Kidney epithelial cell (primary cell): ENCODE data around the gene C1orf159. TPM values are rescaled to one million over a fixed set of nuclear protein-coding genes. Genes with fewer than 3 reads are reported as not detected.
"Not testable (repeated sequence)": the region's sequence is repeated elsewhere in the genome, so short reads cannot be mapped to it uniquely, and the experiment has no call there.

Source experiments
- DNase-seq: peaks from one replicate; pipeline ENCODE4 v3.0.0-alpha.2; 2010; ENCODE audit warnings: low read depth
- H3K27me3 ChIP-seq: 2 replicates; pipeline ENCODE4 v1.6.0; 2011; ENCODE audit warnings: low read length; ENCODE audit not compliant: control insufficient read depth, insufficient read depth
- H3K36me3 ChIP-seq: 2 replicates; pipeline ENCODE4 v1.5.1; 2011; ENCODE audit warnings: low read length; ENCODE audit not compliant: control insufficient read depth, insufficient read depth
- H3K4me3 ChIP-seq: 2 replicates; pipeline ENCODE4 v1.5.1; 2011; ENCODE audit warnings: low read depth, mild to moderate bottlenecking, control low read depth, low read length
- CTCF ChIP-seq: IDR thresholded peaks from 2 replicates; pipeline ENCODE4 v1.5.1; 2011; ENCODE audit warnings: mild to moderate bottlenecking, moderate library complexity, low read length, control low read depth, inconsistent platforms; ENCODE audit not compliant: insufficient read depth, poor library complexity, severe bottlenecking
- total RNA-seq: library from RNA; depleted of rRNA; stranded (reverse); fragments of >200 nt; gene quantifications from 2 replicates; pipeline ENCODE4 v1.2.3, GENCODE V29; 2015

Gene C1orf159
- total RNA-seq, 1 donor from 2014 or later = 20.3 TPM

- no peak for TF ChIP-seq CTCF
- Histone ChIP-seq H3K27me3 (no peaks in the 10 kb centered on the region), H3K36me3 (no peaks in the 10 kb centered on the region), H3K4me3 (peak overlapping the region; percentile 37)
- DNase-seq = peak; percentile 53
Measured at GRCh38 chr1:1157426-1157913, 41.6 kb upstream of the C1orf159 start.

DNA sequence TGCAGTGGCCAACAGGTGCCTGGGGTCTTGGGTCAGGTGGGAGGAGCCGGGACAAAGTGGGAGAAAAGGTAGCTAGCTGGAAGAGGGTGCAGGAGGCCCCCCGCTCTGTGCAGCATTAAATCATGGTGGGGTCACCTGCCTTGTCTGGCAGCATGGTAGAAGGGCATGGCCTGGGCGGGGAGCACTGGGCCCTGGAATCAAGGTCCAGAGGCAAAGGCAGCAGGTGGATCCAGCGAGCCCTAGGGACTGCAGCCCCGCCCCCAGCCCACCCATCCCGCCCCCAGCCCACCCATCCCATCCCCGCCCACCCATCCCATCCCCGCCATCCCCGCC lies 41.1 kb upstream of the C1orf159 start:
- no peaks in the 10 kb centered on the region for H3K36me3 ChIP-seq
- no peak for TF ChIP-seq CTCF
- no peaks in the 10 kb centered on the region for H3K27me3 ChIP-seq
- H3K4me3 ChIP-seq = no peak overlapping the region
- DNase-seq = no peak

DNA sequence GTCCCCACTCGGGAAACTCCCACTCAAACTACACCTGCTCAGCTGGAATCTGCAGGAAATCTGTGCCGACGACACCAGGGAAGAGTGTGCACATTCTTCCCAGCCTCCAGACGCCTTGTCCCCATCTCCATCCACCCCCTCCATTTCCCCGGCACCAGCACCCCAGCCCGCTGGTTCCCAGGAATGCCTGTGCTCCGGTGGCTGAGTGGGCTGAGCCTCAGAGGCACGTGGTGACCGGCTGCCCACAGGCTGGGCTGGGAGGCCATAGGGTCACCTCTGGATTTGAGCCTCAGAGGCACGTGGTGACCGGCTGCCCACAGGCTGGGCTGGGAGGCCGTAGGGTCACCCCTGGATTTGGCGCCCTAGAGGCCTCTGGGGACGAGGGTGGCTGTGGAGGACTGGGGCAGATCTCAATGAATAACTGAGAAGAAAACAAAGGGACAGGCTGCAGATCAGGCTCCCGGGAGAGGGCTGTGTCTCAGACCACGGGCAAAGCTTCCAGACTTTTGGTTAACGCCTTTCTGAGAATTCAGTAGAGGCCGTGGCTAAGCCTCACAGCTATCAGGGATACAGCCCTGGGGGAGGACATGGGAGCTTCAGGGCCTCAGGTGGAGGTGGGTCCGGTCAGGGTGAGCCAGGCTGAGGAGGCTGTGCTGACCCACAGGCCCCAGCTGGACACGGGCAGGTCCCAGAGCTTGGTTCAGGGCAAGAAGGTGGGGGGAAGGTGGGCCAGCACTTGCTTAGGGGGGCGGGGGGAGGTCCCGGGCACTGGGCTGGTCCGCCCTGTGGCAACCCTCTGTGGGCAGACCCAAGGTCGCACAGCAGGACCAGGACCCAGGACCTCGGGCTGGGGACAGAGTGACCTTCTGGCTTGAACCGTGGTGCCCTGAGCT lies 40.5 kb upstream of the C1orf159 start:
- no peak for DNase-seq
- H3K4me3 ChIP-seq = no peak overlapping the region
- H3K36me3 ChIP-seq = no peaks in the 10 kb centered on the region
- TF ChIP-seq CTCF = no peak
- no peaks in the 10 kb centered on the region for H3K27me3 ChIP-seq

DNA sequence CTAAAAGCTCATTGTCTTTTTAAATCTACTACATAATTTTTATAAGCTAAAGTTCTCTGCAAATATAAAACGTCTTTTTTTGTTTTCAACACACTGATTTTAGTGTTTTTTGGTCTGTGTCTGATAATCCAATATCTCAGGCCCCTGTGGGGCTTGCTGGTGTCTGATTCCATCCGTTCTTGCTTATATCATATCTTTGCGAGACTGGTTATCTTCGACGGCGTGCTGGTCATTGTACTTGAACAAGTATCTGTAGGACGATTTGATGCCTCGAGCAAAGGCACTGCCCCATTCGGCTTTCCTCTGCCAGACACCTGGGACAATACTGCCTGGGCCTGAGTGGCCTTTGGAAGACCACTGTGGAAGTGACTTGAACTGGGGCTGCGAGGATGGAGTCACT lies 39.4 kb upstream of the C1orf159 start:
- Histone ChIP-seq H3K36me3 (no peaks in the 10 kb centered on the region), H3K4me3 (no peak overlapping the region), H3K27me3 (no peaks in the 10 kb centered on the region)
- no peak for TF ChIP-seq CTCF
- DNase-seq = no peak

GRCh38 chr1:1153874-1154273 lies 38.0 kb upstream of the C1orf159 start:
- no peak for DNase-seq
- Histone ChIP-seq H3K4me3 (no peak overlapping the region), H3K36me3 (no peaks in the 10 kb centered on the region), H3K27me3 (no peaks in the 10 kb centered on the region)
- no peak for TF ChIP-seq CTCF

DNA sequence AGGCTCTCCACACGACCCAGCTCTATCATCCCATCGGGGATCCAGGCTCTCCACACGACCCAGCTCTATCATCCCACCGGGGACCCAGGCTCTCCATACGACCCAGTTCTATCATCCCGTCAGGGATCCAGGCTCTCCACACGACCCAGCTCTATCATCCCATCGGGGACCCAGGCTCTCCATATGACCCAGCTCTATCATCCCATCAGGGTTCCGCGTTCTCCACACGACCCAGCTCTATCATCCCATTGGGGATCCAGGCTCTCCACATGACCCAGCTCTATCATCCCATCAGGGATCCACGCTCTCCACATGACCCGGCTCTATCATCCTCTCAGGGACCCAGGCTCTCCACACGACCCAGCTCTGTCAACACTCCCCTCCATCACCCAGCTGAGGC lies 37.3 kb upstream of the C1orf159 start:
- DNase-seq, H3K27me3 ChIP-seq, H3K36me3 ChIP-seq, H3K4me3 ChIP-seq: not testable (repeated sequence)

- H3K4me3 ChIP-seq, DNase-seq, H3K27me3 ChIP-seq, H3K36me3 ChIP-seq: not testable (repeated sequence)
Measured at GRCh38 chr1:1152431-1152830, 36.5 kb upstream of the C1orf159 start.
